Right lobe of liver (tissue), 4 donors: Measurements from ENCODE around the gene LRRC8B.

ENCODE experiments used
- POLR2A ChIP-seq: fragments of 450-650 bp; IDR thresholded peaks from one replicate; pipeline ENCODE4 v1.6.1; 2017; ENCODE audit warnings: antibody characterized with exemption, mild to moderate bottlenecking
- TF ChIP-seq, protein P1 (sequence below), 4 donors: fragments of 200-600 bp in 3 of 4; fragments of 450-650 bp in 1 of 4; IDR thresholded peaks; one replicate each; pipeline versions ENCODE4 v1.5.1 to v1.8.0; 2016 to 2022; ENCODE audit warnings: antibody characterized with exemption in 4 of 4, mild to moderate bottlenecking in 2 of 4
- donor health status: DM: no; HTN: no; CAD: no.
- donor health status: DM: no; HTN: no; CAD: no.
- donor health status: DM: no; HTN: yes; CAD: no.

DNA sequence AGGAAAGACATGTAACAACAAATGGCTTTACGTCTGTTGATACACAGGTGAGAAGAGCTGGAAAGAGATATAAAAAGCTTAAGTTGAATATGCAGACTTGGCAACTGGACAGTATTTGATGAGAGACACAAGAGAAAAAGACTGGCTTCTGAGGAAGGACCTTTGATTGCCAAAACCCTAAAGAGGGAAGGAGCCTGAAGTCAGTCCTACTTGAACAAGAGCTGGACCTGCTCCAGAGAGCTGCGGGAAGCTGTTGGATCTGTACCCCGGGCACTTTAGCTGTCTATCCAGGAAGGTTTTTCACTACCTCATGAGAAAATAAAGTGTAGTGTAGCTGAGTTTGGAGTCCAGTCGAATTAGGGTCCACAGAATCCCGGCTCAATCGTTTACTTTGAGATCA lies 25.3 kb upstream of the LRRC8B start:
- TF ChIP-seq POLR2A: no peak
- TF ChIP-seq, protein P1, sequence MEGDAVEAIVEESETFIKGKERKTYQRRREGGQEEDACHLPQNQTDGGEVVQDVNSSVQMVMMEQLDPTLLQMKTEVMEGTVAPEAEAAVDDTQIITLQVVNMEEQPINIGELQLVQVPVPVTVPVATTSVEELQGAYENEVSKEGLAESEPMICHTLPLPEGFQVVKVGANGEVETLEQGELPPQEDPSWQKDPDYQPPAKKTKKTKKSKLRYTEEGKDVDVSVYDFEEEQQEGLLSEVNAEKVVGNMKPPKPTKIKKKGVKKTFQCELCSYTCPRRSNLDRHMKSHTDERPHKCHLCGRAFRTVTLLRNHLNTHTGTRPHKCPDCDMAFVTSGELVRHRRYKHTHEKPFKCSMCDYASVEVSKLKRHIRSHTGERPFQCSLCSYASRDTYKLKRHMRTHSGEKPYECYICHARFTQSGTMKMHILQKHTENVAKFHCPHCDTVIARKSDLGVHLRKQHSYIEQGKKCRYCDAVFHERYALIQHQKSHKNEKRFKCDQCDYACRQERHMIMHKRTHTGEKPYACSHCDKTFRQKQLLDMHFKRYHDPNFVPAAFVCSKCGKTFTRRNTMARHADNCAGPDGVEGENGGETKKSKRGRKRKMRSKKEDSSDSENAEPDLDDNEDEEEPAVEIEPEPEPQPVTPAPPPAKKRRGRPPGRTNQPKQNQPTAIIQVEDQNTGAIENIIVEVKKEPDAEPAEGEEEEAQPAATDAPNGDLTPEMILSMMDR (IDR thresholded peaks at IDR 0.05): no peak
